Muscle layer of colon (tissue), 2 donors: Measurements from ENCODE around the gene AAK1.
"Not testable (repeated sequence)": the region's sequence is repeated elsewhere in the genome, so short reads cannot be mapped to it uniquely, and the experiment has no call there.

Experiments
- H3K27ac ChIP-seq: one replicate; pipeline ENCODE4 v1.7.0; 2013; ENCODE audit warnings: low read depth, mild to moderate bottlenecking, low read length, moderate library complexity
- H3K27me3 ChIP-seq, 2 donors: one replicate each; pipeline ENCODE4 v1.7.0; 2013; ENCODE audit warnings: low read length in 2 of 2, mild to moderate bottlenecking in 2 of 2; ENCODE audit not compliant: insufficient read depth in 2 of 2, control insufficient read depth in 1 of 2
- H3K36me3 ChIP-seq: one replicate; pipeline ENCODE4 v1.7.0; 2013; ENCODE audit warnings: mild to moderate bottlenecking, low read length; ENCODE audit not compliant: insufficient read depth
- H3K4me1 ChIP-seq: one replicate; pipeline ENCODE4 v1.7.0; 2013; ENCODE audit warnings: mild to moderate bottlenecking, low read length; ENCODE audit not compliant: insufficient read depth
- H3K4me3 ChIP-seq, 2 donors: one replicate each; pipeline ENCODE4 v1.7.0; 2013; ENCODE audit warnings: low read length in 2 of 2, low read depth in 1 of 2, mild to moderate bottlenecking in 1 of 2, moderate library complexity in 1 of 2
- H3K9ac ChIP-seq: one replicate; pipeline ENCODE4 v1.7.0; 2013; ENCODE audit warnings: low read length
- H3K9me3 ChIP-seq: one replicate; pipeline ENCODE4 v1.7.0; 2013; ENCODE audit warnings: mild to moderate bottlenecking, low read length
- donor health status: abdominal sarcoma.
- donor health status: Adenocarcinoma of cecum.

Gene AAK1

DNA sequence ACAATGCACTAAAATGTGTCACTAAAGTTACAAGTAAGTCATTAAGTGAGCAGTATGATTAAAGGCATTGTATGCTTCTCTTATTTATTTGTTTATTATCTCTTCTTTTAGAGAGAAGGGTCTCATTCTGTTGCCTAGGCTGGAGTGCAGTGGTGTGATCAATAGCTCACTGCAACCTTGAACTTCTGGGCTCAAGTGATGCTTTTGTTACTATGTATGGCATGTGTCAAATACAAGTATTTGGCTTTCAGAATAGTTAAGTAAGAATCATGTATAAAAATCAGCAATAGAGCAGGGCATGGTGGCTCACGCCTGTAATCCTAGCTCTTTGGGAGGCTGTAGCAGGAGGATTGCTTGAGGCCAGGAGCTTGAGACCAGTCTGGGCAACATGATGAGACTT lies 15.8 kb upstream of the AAK1 start:
- H3K4me3 ChIP-seq, result no peak overlapping the region
- no peaks in the 10 kb centered on the region for H3K27me3 ChIP-seq
- no peaks in the 10 kb centered on the region for H3K9me3 ChIP-seq
- H3K4me1 ChIP-seq, result no peaks in the 10 kb centered on the region
- no peaks in the 10 kb centered on the region for H3K36me3 ChIP-seq
- no peak overlapping the region for H3K9ac ChIP-seq
- H3K27ac ChIP-seq, result no peak overlapping the region

DNA sequence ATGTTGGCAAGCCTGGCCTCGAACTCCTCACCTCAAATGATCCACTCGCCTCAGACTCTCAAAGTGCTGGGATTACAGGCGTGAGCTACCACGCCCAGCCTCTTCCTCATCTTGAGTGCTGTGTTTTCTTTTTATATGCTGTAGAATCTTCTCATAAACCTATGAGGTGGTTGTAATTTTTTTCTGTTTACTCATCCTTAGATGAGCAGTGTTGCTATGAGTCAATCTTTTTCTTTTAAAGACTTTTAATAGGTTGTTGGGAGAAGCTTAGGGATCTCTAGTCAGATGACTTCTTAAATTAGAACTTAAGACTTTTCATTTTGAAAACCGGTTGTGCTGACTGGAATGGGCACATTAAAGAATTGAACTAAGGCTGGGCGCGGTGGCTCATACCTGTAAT lies 8.7 kb upstream of the AAK1 start:
- Histone ChIP-seq H3K4me3 (no peak overlapping the region), H3K9me3 (no peaks in the 10 kb centered on the region), H3K36me3 (no peaks in the 10 kb centered on the region), H3K27me3 (no peaks in the 10 kb centered on the region), H3K9ac (no peak overlapping the region), H3K4me1 (no peaks in the 10 kb centered on the region), H3K27ac (no peak overlapping the region)

DNA sequence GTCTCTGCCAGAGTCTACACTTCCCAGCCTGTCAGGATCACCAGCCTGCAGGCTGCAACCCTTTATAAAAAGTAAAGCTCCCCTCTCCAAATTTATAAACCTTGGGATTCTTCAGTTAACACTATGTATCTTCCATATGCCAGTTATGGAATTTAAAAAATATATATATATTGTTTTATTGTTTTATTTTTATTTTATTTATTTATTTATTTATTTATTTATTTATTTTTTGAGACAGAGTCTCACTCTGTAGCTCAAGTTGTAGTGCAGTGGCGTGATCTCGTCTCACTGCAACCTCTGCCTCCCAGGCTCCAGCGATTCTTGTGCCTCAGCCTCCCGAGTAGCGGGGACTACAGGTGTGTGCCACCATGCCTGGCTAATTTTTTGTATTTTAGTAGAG lies 3.7 kb upstream of the AAK1 start:
- not testable (repeated sequence) for H3K4me1 ChIP-seq, H3K36me3 ChIP-seq, H3K9me3 ChIP-seq, H3K9ac ChIP-seq, H3K4me3 ChIP-seq, H3K27ac ChIP-seq, H3K27me3 ChIP-seq

DNA sequence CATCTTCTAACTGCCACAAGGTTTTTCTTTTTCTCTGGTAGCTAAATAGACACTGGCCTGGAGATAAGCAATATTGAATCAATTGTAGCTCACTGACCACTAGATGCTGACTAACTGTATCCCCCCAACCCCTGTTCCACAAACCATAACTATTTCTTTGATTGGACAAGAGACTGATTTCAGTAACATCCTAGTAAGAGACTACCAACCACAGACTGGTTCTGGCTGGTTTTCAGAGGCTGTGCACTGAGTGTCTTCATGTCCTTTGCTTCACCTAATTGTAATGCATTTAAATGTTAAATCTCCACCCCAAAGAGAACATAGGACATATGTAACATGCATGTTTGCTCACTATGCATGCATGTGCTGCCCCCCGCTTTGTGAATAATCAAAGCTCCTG lies 3.2 kb upstream of the AAK1 start:
- H3K4me3 ChIP-seq, result no peak overlapping the region
- peaks cover 12% of the 10 kb centered on the region for H3K4me1 ChIP-seq
- no peaks in the 10 kb centered on the region for H3K9me3 ChIP-seq
- no peaks in the 10 kb centered on the region for H3K27me3 ChIP-seq
- no peaks in the 10 kb centered on the region for H3K36me3 ChIP-seq
- H3K9ac ChIP-seq, result no peak overlapping the region
- H3K27ac ChIP-seq, result no peak overlapping the region

DNA sequence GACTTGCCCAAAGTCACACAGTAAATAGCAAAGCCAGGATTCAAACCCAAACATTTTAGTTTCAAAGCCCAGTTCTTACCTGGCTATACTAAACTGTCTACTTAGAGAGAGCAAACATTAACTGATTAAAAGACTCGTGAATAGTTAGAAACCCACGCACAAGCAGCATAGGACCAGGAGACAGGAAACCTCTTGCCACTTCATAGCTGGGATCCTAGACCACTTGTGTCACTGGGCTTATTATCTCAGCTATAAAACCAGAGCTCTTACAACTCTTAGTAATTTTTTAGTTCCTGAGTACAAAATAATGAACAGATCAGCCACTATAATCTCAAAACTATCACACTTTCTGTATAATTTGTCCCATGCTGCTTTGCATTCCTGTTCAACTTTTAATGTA lies 2.4 kb upstream of the AAK1 start:
- H3K4me1 ChIP-seq, result peaks cover 20% of the 10 kb centered on the region
- H3K36me3 ChIP-seq, result no peaks in the 10 kb centered on the region
- H3K4me3 ChIP-seq, result no peak overlapping the region
- no peaks in the 10 kb centered on the region for H3K9me3 ChIP-seq
- H3K9ac ChIP-seq, result no peak overlapping the region
- no peak overlapping the region for H3K27ac ChIP-seq
- H3K27me3 ChIP-seq, result no peaks in the 10 kb centered on the region

DNA sequence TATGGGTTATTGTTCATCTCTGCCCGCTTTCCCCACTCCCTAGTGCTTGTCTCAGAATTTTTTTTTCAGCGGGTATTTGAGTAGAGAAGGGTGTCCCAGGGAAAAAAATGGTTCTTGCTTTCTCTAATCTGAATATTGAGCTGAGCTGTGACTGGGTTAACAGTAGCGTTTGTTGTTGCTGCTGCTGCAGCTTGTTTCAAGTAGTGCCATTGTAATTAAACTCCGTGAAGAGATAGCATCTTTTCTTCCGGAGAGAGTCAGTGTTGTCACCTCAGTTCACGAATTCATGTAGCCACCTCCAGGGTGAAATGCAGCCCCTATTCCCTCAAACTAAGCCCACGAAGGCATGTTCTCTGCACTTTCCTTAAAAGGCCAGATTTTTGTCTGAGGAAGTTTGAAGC lies 1.5 kb upstream of the AAK1 start:
- peaks cover 29% of the 10 kb centered on the region for H3K4me1 ChIP-seq
- H3K9ac ChIP-seq, result peak overlapping the region; percentile 78
- no peaks in the 10 kb centered on the region for H3K36me3 ChIP-seq
- H3K4me3 ChIP-seq, result peak overlapping the region; percentile 81 to 85
- H3K27ac ChIP-seq, result peak overlapping the region; percentile 94
- no peaks in the 10 kb centered on the region for H3K9me3 ChIP-seq
- no peaks in the 10 kb centered on the region for H3K27me3 ChIP-seq

DNA sequence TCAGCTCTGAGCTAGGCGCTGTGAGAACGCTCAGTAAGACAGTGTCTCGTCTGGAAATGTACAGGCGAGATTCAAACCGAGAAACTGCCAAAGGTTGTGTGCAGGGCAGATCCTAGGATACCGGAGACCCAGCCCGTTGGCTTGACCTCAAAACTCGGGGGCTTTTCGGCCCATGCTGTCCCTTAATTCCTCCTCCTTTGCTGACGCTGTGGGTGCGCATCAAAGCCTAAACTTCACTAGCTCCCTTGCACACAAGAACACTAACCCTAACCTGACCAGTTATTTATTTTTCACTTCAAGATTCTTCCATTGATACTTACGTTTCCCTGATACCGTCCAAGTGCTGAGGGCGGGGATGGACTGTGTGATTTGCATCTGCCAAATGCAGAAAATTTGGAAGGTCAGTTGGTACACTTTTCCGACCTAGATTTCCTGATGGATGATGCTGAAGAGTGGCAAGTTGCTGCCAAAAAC lies 1.0 kb upstream of the AAK1 start:
- no peaks in the 10 kb centered on the region for H3K9me3 ChIP-seq
- H3K4me3 ChIP-seq, result peak overlapping the region; percentile 81 to 85
- H3K4me1 ChIP-seq, result peaks cover 34% of the 10 kb centered on the region

DNA sequence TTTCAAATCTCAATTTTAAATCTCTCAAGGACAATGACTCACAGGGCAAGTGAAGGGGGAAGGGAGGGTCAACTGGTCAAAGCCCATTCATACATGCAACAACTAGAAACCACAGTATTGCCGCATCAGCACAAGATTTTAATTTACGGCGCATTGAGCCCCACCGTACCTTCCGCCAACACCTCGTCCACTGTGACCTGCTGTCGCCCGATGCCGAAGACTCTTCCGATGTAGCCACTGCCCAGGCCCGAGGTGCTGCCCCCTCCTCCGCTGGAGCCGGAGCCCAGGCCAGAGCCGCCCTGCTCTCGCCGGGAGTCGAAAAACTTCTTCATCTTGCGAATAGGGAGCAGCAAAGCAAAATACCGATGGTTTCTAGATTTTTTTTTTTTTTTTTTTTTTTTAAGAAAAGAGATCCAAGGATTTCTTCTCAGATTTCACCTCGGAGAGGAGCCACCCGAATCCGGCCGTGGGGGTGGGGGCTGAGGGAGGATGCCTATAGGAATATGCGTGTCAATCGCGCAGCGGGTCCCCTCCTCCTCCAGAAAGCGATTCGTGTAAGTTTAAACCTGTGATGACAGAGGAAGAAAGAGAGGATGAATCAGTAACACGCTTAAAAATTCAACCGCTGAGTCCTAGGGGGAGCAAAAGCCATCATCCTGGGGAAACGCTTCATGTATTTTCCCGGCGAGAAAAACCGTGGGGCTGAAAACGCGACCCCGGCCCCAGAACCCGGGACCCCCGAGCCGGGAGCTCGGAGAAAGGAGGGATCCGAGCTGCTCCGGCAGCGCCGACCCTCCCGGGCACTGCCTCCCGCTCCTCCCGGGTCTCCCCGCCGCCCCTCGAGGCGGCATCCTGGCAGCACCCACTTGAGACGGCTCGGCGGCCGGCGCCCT lies 584 bp downstream of the AAK1 start:
- H3K9me3 ChIP-seq, result no peaks in the 10 kb centered on the region
- H3K4me1 ChIP-seq, result peaks cover 38% of the 10 kb centered on the region
- H3K36me3 ChIP-seq, result no peaks in the 10 kb centered on the region

More for the DNA sequence above, 1.0 kb upstream of the AAK1 start:
- no peaks in the 10 kb centered on the region for H3K36me3 ChIP-seq
- H3K9ac ChIP-seq, result peak overlapping the region; percentile 78
- peak overlapping the region; percentile 94 for H3K27ac ChIP-seq
- no peaks in the 10 kb centered on the region for H3K27me3 ChIP-seq

DNA sequence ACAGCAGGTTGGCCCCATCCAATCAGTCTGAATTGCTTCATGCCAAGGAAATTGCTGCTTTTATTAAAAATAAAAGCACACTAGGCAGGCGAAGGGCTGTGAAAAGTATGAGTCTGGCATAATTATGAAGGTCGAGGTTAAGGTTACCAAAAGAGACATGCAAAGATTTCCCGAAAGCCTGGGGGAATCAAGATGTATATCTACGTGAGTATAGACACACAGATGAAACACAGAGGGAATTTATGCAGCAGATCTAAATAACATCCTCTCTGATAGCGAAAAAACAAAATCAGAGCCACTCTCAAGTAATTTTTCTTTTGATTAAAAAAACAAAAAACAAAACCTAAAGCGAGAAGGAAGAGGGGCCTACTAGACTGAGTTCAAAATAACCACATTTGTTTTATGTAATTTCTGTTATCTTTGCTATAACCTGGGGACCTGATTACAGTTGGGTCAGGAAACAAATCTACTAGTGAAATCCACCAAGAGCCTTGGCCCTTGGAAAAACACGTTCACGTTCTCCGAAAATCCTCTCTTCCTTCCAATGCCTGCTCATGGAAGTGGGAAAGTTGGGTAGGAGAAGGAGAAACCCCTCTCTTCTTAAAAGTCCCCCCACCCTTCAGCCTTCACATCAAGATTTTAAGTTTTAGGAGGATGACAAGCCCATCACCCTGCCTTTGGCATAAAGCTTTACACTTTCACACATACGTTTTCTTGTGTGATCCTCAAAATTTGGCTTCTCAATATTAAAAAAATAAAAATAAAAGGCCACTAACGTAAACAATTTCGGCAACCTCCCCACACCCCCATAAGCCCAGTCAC lies 1.4 kb downstream of the AAK1 start:
- Histone ChIP-seq H3K36me3 (no peaks in the 10 kb centered on the region), H3K4me3 (peak overlapping the region; percentile 81 to 85), H3K9ac (peak overlapping the region; percentile 83), H3K4me1 (peaks cover 38% of the 10 kb centered on the region), H3K9me3 (no peaks in the 10 kb centered on the region), H3K27me3 (no peaks in the 10 kb centered on the region), H3K27ac (peak overlapping the region; percentile 81)

More for the DNA sequence above, 584 bp downstream of the AAK1 start:
- Histone ChIP-seq H3K27ac (peak overlapping the region; percentile 81), H3K27me3 (no peaks in the 10 kb centered on the region), H3K9ac (peak overlapping the region; percentile 83), H3K4me3 (peak overlapping the region; percentile 81 to 85)

DNA sequence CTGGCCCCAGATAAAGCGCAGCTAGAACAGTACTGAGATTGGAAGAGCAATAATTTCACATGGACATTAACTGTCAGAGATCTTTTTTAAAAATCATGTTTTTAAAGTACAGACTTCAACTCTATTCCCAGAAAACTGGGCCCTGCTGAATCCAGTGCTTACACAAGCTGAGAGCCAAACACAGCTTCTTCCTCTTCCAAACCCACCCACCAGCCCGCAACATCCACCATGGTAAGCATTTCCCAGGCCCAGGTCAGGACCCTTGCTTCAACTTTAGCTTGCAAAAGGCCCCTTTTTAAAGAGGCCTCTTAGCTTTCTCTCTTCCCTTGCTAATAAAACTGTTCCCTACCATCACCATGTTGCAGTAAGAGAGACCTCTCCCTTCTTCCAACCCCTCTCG lies 2.1 kb downstream of the AAK1 start:
- Histone ChIP-seq H3K9me3 (no peaks in the 10 kb centered on the region), H3K4me1 (peaks cover 38% of the 10 kb centered on the region), H3K36me3 (no peaks in the 10 kb centered on the region), H3K27me3 (no peaks in the 10 kb centered on the region), H3K9ac (peak overlapping the region; percentile 83), H3K4me3 (peak overlapping the region; percentile 11 to 85), H3K27ac (peak overlapping the region; percentile 9)

DNA sequence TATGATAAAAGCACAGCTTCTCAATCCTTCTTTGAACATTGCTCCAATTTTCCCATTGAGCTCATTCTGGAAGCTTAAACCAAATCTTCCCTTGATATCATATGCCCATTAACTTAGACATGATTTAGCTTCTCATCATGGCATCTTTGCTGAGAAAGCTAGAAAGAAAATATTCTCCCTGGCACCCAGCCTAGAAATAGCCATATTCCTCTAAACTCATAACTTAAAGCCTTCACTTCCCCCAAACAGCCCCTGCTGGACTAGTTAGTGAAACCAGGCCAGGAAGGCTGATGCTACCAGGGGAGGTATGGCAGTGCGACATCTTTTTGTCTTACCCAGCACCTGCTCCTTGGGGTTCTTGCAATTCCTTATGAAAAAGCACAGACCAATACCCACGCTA lies 4.3 kb downstream of the AAK1 start:
- H3K9ac ChIP-seq, result no peak overlapping the region
- no peaks in the 10 kb centered on the region for H3K9me3 ChIP-seq
- no peaks in the 10 kb centered on the region for H3K36me3 ChIP-seq
- H3K4me3 ChIP-seq, result peak overlapping the region in 1 of 2 donors; percentile 85
- peaks cover 31% of the 10 kb centered on the region for H3K4me1 ChIP-seq
- no peaks in the 10 kb centered on the region for H3K27me3 ChIP-seq
- H3K27ac ChIP-seq, result no peak overlapping the region
